SK-N-SH (cell line): ENCODE measurements around the gene IWS1. TPM values are rescaled to one million over a fixed set of nuclear protein-coding genes. Genes with fewer than 3 reads are reported as not detected.

Source experiments
- CTCF ChIA-PET: fragments of 300-600, 350-600 bp; formaldehyde crosslinking; extraction: SDS; loops from one replicate; lab custom pipeline; 2021; lab: Yijun Ruan, JAX
- POLR2A ChIA-PET: fragments of 350-600 bp; sonication (Branson Sonifier 250); formaldehyde crosslinking; extraction: SDS; loops from one replicate; lab custom pipeline; 2020; ENCODE audit warnings: antibody characterized with exemption, inconsistent platforms; lab: Yijun Ruan, JAX
- DNase-seq: peaks from one replicate; pipeline ENCODE4 v3.0.0; 2012
- H2AFZ ChIP-seq: fragments of 200-600 bp; sonication (generic); 2 replicates; pipeline ENCODE4 v1.8.1; 2016; ENCODE audit warnings: antibody characterized with exemption, mild to moderate bottlenecking, low read depth
- H3F3A ChIP-seq: fragments of 200-600 bp; sonication (generic); replicated peaks from 2 replicates; pipeline ENCODE3; 2016; ENCODE audit warnings: antibody characterized with exemption, mild to moderate bottlenecking; ENCODE audit not compliant: insufficient read depth
- H3K27ac ChIP-seq, 2 experiments: fragments of 200-500 bp in 1 of 2; fragments of 200-600 bp in 1 of 2; sonication (Bioruptor generic) in 1 of 2; sonication (generic), shearing (Covaris generic) in 1 of 2; 2 replicates each; pipeline versions ENCODE4 v1.5.1 to v1.6.1; 2014 to 2016; ENCODE audit warnings: low read depth in 2 of 2, inconsistent platforms in 1 of 2, low read length in 1 of 2, mild to moderate bottlenecking in 1 of 2, mixed read lengths in 1 of 2
- H3K27me3 ChIP-seq: fragments of 200-600 bp; sonication (generic), shearing (Covaris generic); 2 replicates; pipeline ENCODE4 v1.6.1; 2016; ENCODE audit warnings: mixed run types; ENCODE audit not compliant: insufficient read depth
- H3K36me3 ChIP-seq, 2 experiments: fragments of 200-500 bp in 1 of 2; fragments of 200-600 bp in 1 of 2; sonication (Bioruptor generic) in 1 of 2; sonication (generic) in 1 of 2; replicated peaks in 1 of 2; 2 replicates each; pipeline versions ENCODE3 to v1.5.1; 2014 to 2016; ENCODE audit warnings: low read length in 1 of 2, mild to moderate bottlenecking in 1 of 2; ENCODE audit not compliant: insufficient read depth in 2 of 2, control insufficient read depth in 1 of 2
- H3K4me1 ChIP-seq, 2 experiments: fragments of 200-500 bp in 1 of 2; fragments of 200-600 bp in 1 of 2; sonication (Bioruptor generic) in 1 of 2; sonication (generic), shearing (Covaris generic) in 1 of 2; 2 replicates each; pipeline versions ENCODE4 v1.5.1 to v1.6.1; 2014 to 2016; ENCODE audit warnings: low read depth in 1 of 2, low read length in 1 of 2, mixed run types in 1 of 2; ENCODE audit not compliant: insufficient read depth in 2 of 2, control insufficient read depth in 1 of 2
- H3K4me2 ChIP-seq: fragments of 200-600 bp; sonication (generic), shearing (Covaris generic); 2 replicates; pipeline ENCODE4 v1.6.1; 2017; ENCODE audit warnings: mixed run types
- H3K4me3 ChIP-seq, 2 experiments: fragments of 200-500 bp in 1 of 2; fragments of 200-600 bp in 1 of 2; sonication (Bioruptor generic) in 1 of 2; sonication (generic), shearing (Covaris generic) in 1 of 2; 2 replicates each; pipeline versions ENCODE4 v1.5.1 to v1.8.1; 2014 to 2016; ENCODE audit warnings: low read depth in 2 of 2, inconsistent platforms in 1 of 2, low read length in 1 of 2, mild to moderate bottlenecking in 1 of 2, mixed read lengths in 1 of 2, moderate library complexity in 1 of 2
- H3K79me2 ChIP-seq: fragments of 200-600 bp; sonication (generic); 2 replicates; pipeline ENCODE4 v1.8.1; 2017; ENCODE audit warnings: mild to moderate bottlenecking; ENCODE audit not compliant: insufficient read depth
- H3K9ac ChIP-seq: fragments of 200-600 bp; sonication (generic); 2 replicates; pipeline ENCODE4 v1.6.1; 2017; ENCODE audit warnings: mixed run types
- H3K9me2 ChIP-seq: fragments of 200-600 bp; sonication (generic); 2 replicates; pipeline ENCODE4 v1.6.1; 2017; ENCODE audit warnings: mixed run types
- H3K9me3 ChIP-seq: fragments of 200-600 bp; sonication (generic); 2 replicates; pipeline ENCODE4 v1.6.1; 2017; ENCODE audit warnings: mixed run types, mild to moderate bottlenecking, moderate library complexity
- H4K20me1 ChIP-seq: fragments of 200-600 bp; sonication (generic); 2 replicates; pipeline ENCODE4 v1.6.1; 2017; ENCODE audit warnings: mild to moderate bottlenecking, mixed run types; ENCODE audit not compliant: insufficient read depth
- CTCF ChIP-seq: fragments of 200-600 bp; sonication (generic); IDR thresholded peaks from 2 replicates; pipeline ENCODE4 v1.6.1; 2017; ENCODE audit warnings: antibody characterized with exemption, mild to moderate bottlenecking, moderate library complexity
- ELF1 ChIP-seq: IDR thresholded peaks from 2 replicates; pipeline ENCODE4 v1.4.0; 2012
- MXI1 ChIP-seq: IDR thresholded peaks from 2 replicates; pipeline ENCODE4 v1.6.1; 2012; ENCODE audit warnings: mild to moderate bottlenecking, low read depth, low read length, improper control_type of control experiment
- POLR2AphosphoS5 ChIP-seq: IDR thresholded peaks from 2 replicates; pipeline ENCODE4 v1.6.1; 2012; ENCODE audit warnings: low read depth, low read length
- RAD21 ChIP-seq: IDR thresholded peaks from 2 replicates; pipeline ENCODE4 v1.6.1; 2012; ENCODE audit warnings: mild to moderate bottlenecking, low read length
- SMC3 ChIP-seq: IDR thresholded peaks from 2 replicates; pipeline ENCODE4 v1.6.1; 2012; ENCODE audit warnings: low read depth, low read length, improper control_type of control experiment
- WGBS: methylation state at CpG from one replicate; pipeline ENCODE4 v1.1.6; 2017; ENCODE audit warnings: low lambda C conversion rate; 5-methylcytosine and 5-hydroxymethylcytosine counted together
- polyA plus RNA-seq, 3 experiments: library from polyadenylated mRNA; depleted of rRNA; stranded (reverse); fragments of >200 nt; gene quantifications; 2 replicates each; pipeline ENCODE4 v1.2.3, GENCODE V29; 2012
- TF ChIP-seq, protein P1 (sequence below): fragments of 150-350 bp; IDR thresholded peaks from 2 replicates; pipeline ENCODE4 v1.6.1; 2016; ENCODE audit warnings: mild to moderate bottlenecking, low read depth, low read length

The IWS1 gene
- polyA plus RNA-seq, 1 of the 3 experiments (the other 2 are of a cell fraction): 24.6 TPM

DNA sequence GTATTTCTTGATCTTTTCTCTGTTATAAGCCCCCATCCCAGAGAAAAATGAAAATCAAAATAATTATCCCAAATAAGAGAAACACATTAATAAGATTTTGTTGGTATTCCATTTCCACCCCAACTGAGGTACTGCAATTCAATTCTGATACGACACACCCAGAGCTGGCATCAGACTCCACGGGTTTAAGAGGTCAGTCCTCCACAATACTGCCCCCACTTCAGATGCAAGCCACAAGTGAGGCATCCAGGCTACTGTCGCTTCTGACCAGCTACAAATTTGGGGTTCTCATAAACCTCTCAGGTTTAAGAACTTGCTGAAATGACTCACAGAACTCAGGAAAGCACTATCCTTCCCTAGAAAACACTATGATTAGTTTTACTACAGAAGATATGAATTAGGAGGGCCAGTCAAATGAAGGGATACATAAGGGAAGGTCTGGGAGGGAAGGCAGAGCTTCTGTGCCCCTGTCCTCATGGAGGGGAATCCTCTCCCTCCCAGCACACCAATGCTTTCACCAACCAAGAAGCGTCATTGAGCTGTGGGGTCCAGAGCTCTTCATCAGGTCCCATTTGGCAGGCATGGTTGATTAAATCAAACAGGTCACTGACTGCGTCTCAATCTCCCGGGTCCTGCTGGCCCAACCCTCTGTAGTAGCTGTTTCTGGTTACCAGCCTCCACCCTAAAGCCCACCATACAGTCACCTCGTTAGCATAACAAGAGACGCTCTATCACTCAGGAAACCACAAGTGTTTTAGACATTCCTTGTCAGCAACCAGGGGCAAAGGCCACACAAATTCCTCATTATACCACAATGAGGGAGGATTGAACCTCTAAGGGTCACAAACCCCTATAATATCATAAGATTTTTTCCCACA lies 46.2 kb downstream of the IWS1 start:
- no peaks in the 10 kb centered on the region for H3K27me3 ChIP-seq
- CTCF ChIA-PET: interaction anchor here (0.5 to 5.8 kb wide), 45 partner anchors 8 to 712 kb away, joined by 3 to 121 read pairs (median 5); partner anchors contain the start of genes ERCC3 and LIMS2
- TF ChIP-seq RAD21: no peak
- no peak for TF ChIP-seq ELF1
- TF ChIP-seq, all 33 proteins: peak for 0
- Histone ChIP-seq H3K27ac (no peak overlapping the region), H2AFZ (no peak overlapping the region), H3K4me1 (no peaks in the 10 kb centered on the region), H3K79me2 (no peaks in the 10 kb centered on the region), H3K4me2 (no peak overlapping the region), H3K4me3 (no peak overlapping the region), H3K9ac (no peak overlapping the region), H3K9me2 (no peaks in the 10 kb centered on the region), H3K36me3 (peaks cover 20 to 41% of the 10 kb centered on the region in 2 experiments), H3K9me3 (peaks cover 8% of the 10 kb centered on the region; the same call in 1 of the 2 replicates), H4K20me1 (no peaks in the 10 kb centered on the region), H3F3A (peaks cover 17% of the 10 kb centered on the region)
- POLR2A ChIA-PET: interaction anchor here (0.6 kb wide), 1 partner anchor 22 kb away, joined by 3 read pairs; no protein-coding TSS in a partner anchor
- DNase-seq: no peak
- 70% methylated on average over 7 of the region's 8 CpGs for WGBS

DNA sequence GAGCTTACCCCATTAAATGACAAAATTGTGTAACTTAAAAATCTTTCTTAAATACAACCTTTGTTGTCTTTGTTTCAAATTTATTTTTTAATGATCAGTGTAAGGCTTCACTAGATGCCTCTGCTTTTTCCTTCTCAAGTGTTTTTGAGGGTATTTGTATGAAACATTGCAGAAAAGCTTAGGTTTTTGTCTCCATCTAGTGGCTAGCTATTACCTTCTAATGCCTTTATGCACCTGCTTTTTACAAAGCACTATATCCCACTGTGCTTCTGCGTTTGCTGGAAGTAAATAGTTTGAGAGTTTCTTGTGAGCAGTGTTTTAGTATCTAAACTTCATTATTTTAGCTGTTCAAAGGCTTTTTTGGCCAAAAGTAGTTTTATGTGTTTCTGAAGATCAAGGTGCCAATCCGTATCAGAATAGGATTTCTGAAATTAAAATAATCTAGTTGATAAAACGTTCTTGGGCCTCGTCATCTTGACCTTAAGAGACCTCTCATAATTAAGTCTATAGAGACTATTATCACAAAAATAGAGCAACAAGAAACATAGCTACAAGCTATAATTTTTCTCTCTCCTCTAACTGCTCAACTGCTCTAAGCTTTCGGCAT lies 47.0 kb downstream of the IWS1 start:
- H3K27me3 ChIP-seq: no peaks in the 10 kb centered on the region
- H3K79me2 ChIP-seq: no peaks in the 10 kb centered on the region
- peaks cover 17% of the 10 kb centered on the region for H3F3A ChIP-seq
- H3K9me3 ChIP-seq: peaks cover 10% of the 10 kb centered on the region; the same call in 1 of the 2 replicates
- H3K4me1 ChIP-seq: no peaks in the 10 kb centered on the region
- H3K4me3 ChIP-seq: no peak overlapping the region
- H3K27ac ChIP-seq: no peak overlapping the region
- no peak overlapping the region for H2AFZ ChIP-seq
- H3K36me3 ChIP-seq: peaks cover 17 to 37% of the 10 kb centered on the region in 2 experiments
- ChIA-PET CTCF (interaction anchor here (0.6 to 5.8 kb wide), 58 partner anchors 9 to 712 kb away, joined by 3 to 121 read pairs (median 4); partner anchors contain the start of genes ERCC3 and LIMS2), POLR2A (interaction anchor here (0.6 to 0.8 kb wide), 3 partner anchors 21 to 77 kb away, joined by 3 read pairs; no protein-coding TSS in a partner anchor)
- WGBS: 84% methylated on average over 5 of the region's 5 CpGs
- no peaks in the 10 kb centered on the region for H4K20me1 ChIP-seq
- H3K4me2 ChIP-seq: no peak overlapping the region
- no peak overlapping the region for H3K9ac ChIP-seq
- TF ChIP-seq MXI1: no peak
- TF ChIP-seq CTCF: peak; percentile 91
- TF ChIP-seq, protein P1, sequence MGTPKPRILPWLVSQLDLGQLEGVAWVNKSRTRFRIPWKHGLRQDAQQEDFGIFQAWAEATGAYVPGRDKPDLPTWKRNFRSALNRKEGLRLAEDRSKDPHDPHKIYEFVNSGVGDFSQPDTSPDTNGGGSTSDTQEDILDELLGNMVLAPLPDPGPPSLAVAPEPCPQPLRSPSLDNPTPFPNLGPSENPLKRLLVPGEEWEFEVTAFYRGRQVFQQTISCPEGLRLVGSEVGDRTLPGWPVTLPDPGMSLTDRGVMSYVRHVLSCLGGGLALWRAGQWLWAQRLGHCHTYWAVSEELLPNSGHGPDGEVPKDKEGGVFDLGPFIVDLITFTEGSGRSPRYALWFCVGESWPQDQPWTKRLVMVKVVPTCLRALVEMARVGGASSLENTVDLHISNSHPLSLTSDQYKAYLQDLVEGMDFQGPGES: no peak
- no peak for TF ChIP-seq ELF1
- peak; percentile 68 for TF ChIP-seq SMC3
- peak; percentile 26; the same call in 1 of the 2 replicates for TF ChIP-seq POLR2AphosphoS5
- peak; percentile 84 for TF ChIP-seq RAD21
- peak; percentile 56 for DNase-seq
- no peaks in the 10 kb centered on the region for H3K9me2 ChIP-seq
